Measurements from ENCODE around the gene ASPSCR1. TPM values are rescaled to one million over a fixed set of nuclear protein-coding genes. Genes with fewer than 3 reads are reported as not detected.

Gene ASPSCR1
- total RNA-seq, 2 donors from 2014 or later, result 20.6 to 41.3 TPM

DNA sequence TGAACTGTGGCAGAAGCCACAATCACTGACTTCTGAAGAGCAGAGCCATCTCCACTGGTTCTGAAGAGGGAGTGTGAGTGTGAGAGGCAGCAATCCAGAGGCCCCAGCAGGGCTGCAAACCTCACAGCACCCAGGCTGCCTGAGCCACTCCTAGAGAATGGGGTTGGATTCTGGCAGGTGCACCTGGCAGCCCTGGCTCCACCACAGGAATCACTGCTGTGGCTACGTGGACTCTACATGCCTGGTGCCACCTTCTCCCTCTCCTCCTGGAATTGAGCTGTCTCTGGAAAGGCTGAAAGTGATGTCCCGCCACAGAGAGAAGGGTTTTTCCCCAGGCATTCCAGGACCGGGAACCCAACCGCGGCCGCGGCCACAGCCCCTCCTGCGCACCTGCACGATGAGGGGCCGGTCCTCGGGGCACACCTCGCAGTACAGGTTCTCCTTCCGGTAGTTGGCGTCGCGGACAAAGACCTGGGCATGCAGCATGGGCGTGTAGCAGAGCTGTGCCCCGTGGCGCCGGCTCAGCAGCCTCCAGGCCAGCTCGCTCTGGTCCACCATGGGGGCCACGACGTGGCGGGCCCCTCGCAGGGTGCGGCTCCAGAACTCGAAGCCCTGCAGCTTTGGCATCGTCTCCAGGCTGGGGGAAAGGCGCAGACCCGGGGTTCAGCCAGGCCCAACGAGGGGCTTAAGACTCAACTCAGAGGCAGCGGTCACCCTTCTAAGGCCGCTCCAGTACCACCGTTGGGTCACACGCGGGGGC lies 87.2 kb downstream of the ASPSCR1 start:
- Histone ChIP-seq H3K9me3 (no peaks in the 10 kb centered on the region), H3K27me3 (replicated peaks; ENCODE audit: insufficient read depth) (no peaks in the 10 kb centered on the region), H3K36me3 (peaks cover 20% of the 10 kb centered on the region), H3K4me1 (ENCODE audit: control insufficient read depth in 1 of 2, low read depth in 2 of 2) (peaks cover 15 to 20% of the 10 kb centered on the region in 2 donors), H3K27ac (peak overlapping the region; percentile 69 to 80), H3K4me3 (peak overlapping the region; percentile 93)
- ATAC-seq (ENCODE audit: insufficient number of reproducible peaks, low FRiP score, low read depth) (no peak), DNase-seq (ENCODE audit: low spot score) (no peak)
- no peak for TF ChIP-seq CTCF (IDR thresholded peaks at IDR 0.05)

- no peak for DNase-seq (ENCODE audit: low spot score)
- no peak for ATAC-seq (ENCODE audit: insufficient number of reproducible peaks, low FRiP score, low read depth)
- Histone ChIP-seq H3K27me3 (replicated peaks; ENCODE audit: insufficient read depth) (no peaks in the 10 kb centered on the region), H3K9me3 (no peaks in the 10 kb centered on the region), H3K4me1 (ENCODE audit: control insufficient read depth in 1 of 2, low read depth in 2 of 2) (peaks cover 15 to 20% of the 10 kb centered on the region in 2 donors), H3K4me3 (peak overlapping the region; percentile 93), H3K27ac (peak overlapping the region; percentile 69 to 80), H3K36me3 (peaks cover 17% of the 10 kb centered on the region)
- TF ChIP-seq CTCF (IDR thresholded peaks at IDR 0.05), result no peak
These were observed 87.8 kb downstream of the ASPSCR1 start for GRCh38 chr17:82065193-82065637.

DNA sequence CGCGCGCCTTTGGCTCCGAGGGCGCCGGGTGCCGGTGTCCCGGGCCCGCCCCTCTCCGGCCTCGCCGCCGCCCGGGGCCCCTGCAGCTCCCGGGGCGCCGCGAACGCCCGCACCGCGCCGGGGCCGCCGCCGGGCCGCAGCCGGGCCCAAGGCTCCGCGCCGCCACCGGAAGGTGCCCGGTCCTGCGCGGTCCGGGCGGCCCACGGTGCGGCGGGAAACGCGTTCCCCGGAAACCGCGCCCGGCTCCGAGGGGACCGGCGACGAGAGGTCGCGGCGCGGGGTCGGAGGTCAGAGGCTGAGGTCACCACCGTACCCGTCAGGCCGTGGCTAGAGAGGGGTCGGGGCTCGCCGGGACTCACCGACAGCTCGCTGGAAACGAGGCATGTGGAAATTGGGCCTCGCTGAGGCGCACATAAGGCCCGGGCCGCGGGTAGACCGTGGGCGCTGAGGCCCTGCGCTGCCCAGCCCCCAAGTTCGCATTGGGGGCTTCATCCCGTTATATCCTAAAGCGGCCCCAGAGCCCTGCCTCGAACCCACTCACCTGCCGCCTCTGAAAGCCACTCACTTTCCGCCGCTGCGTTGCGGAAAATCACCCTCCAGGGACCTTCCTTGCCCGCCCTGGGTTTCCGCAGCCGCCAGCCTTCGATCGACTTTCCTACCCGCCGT lies 88.3 kb downstream of the ASPSCR1 start, which contains the start of gene DUS1L:
Gene DUS1L (minus strand): TSS at position 167 of the 666 bp plus-strand sequence. CDS start 745 bp downstream, outside the sequence.
- Histone ChIP-seq H3K27me3 (replicated peaks; ENCODE audit: insufficient read depth) (no peaks in the 10 kb centered on the region), H3K36me3 (peaks cover 12% of the 10 kb centered on the region), H3K4me3 (peak within 1 kb of the TSS; percentile 93), H3K4me1 (ENCODE audit: control insufficient read depth in 1 of 2, low read depth in 2 of 2) (peaks cover 15 to 20% of the 10 kb centered on the region in 2 donors), H3K27ac (peak within 1 kb of the TSS; percentile 76 to 80), H3K9me3 (no peaks in the 10 kb centered on the region)
- TF ChIP-seq CTCF (IDR thresholded peaks at IDR 0.05), result no peak
- DNase-seq (ENCODE audit: low spot score) (no peak), ATAC-seq (ENCODE audit: insufficient number of reproducible peaks, low FRiP score, low read depth) (peak; percentile 27)

Other genes starting within 250 kb of the ASPSCR1 start
- not detected for gene GCGR, start 173.5 kb upstream of the ASPSCR1 start, total RNA-seq
- 100 to 1,000 TPM in 1 of 2 donors, 10 to 100 TPM in 1; 57.5 to 116 TPM for gene MCRIP1, start 144.3 kb upstream of the ASPSCR1 start, total RNA-seq
- not detected for gene PPP1R27, start 142.6 kb upstream of the ASPSCR1 start, total RNA-seq
- gene P4HB, start 117.1 kb upstream of the ASPSCR1 start, total RNA-seq, result 100 to 1,000 TPM; 515 to 655 TPM
- 100 to 1,000 TPM; 206 to 324 TPM for gene ARHGDIA, start 106.3 kb upstream of the ASPSCR1 start, total RNA-seq
- gene ALYREF, start 86.0 kb upstream of the ASPSCR1 start, total RNA-seq, result 10 to 100 TPM; 43.8 to 51.4 TPM
- 100 to 1,000 TPM in 1 of 2 donors, 10 to 100 TPM in 1; 94.1 to 120 TPM for gene ANAPC11, start 85.9 kb upstream of the ASPSCR1 start, total RNA-seq
- gene NPB, start 75.4 kb upstream of the ASPSCR1 start, total RNA-seq, result 1 to 10 TPM in 1 of 2 donors, under 1 TPM in 1; 0.35 to 2.6 TPM
- 10 to 100 TPM; 13.6 to 81.9 TPM for gene PCYT2, start 66.2 kb upstream of the ASPSCR1 start, total RNA-seq
- 10 to 100 TPM; 15.8 to 41.3 TPM for gene SIRT7, start 59.5 kb upstream of the ASPSCR1 start, total RNA-seq
- 10 to 100 TPM; 29.8 to 32.1 TPM for gene MAFG, start 49.9 kb upstream of the ASPSCR1 start, total RNA-seq
- gene PYCR1, start 40.3 kb upstream of the ASPSCR1 start, total RNA-seq, result 10 to 100 TPM; 14.4 to 15.0 TPM
- gene MYADML2, start 30.4 kb upstream of the ASPSCR1 start, total RNA-seq, result not detected
- gene NOTUM, start 16.4 kb upstream of the ASPSCR1 start, total RNA-seq, result not detected
- 10 to 100 TPM; 31.4 to 40.4 TPM for gene CENPX, start 45.2 kb downstream of the ASPSCR1 start, total RNA-seq
- 10 to 100 TPM in 1 of 2 donors, 1 to 10 TPM in 1; 6.1 to 14.2 TPM for gene LRRC45, start 45.7 kb downstream of the ASPSCR1 start, total RNA-seq
- gene RAC3, start 54.0 kb downstream of the ASPSCR1 start, total RNA-seq, result 1 to 10 TPM in 1 of 2 donors, not detected in 1; 1.8 TPM
- 10 to 100 TPM; 33.9 to 87.1 TPM for gene DCXR, start 60.1 kb downstream of the ASPSCR1 start, total RNA-seq
- 10 to 100 TPM; 39.9 to 45.3 TPM for gene RFNG, start 74.2 kb downstream of the ASPSCR1 start, total RNA-seq
- 10 to 100 TPM; 43.2 to 91.9 TPM for gene GPS1, start 74.3 kb downstream of the ASPSCR1 start, total RNA-seq
- gene DUS1L, start 88.2 kb downstream of the ASPSCR1 start, total RNA-seq, result 10 to 100 TPM; 77.3 to 88.9 TPM
- gene FASN, start 120.6 kb downstream of the ASPSCR1 start, total RNA-seq, result 10 to 100 TPM; 49.6 to 50.9 TPM
- gene CCDC57, start 235.2 kb downstream of the ASPSCR1 start, total RNA-seq, result 10 to 100 TPM; 19.4 to 58.1 TPM

Data from thoracic aorta (tissue), 2 donors.